ENCODE data around the gene ITIH1.

- TF ChIP-seq CTCF (IDR thresholded peaks at IDR 0.05) (no peak), POLR2A (IDR thresholded peaks at IDR 0.05) (no peak)
Observed at GRCh38 chr3:52789746-52790040, 12.3 kb downstream of the ITIH1 start.

All from sigmoid colon (tissue), 3 donors.